Testis (tissue), 2 donors: ENCODE data around the gene PDK1.

ENCODE experiments used
- CTCF ChIP-seq, 3 experiments: fragments of 450-650 bp in 2 of 3; fragments of 200-600 bp in 1 of 3; sonication (generic) in 1 of 3; IDR thresholded peaks; one replicate each; pipeline ENCODE4 v1.5.1; 2016 to 2019; ENCODE audit warnings: antibody characterized with exemption in 3 of 3, mild to moderate bottlenecking in 2 of 3, moderate library complexity in 1 of 3
- POLR2A ChIP-seq: fragments of 450-650 bp; IDR thresholded peaks from one replicate; pipeline ENCODE4 v1.6.1; 2017; ENCODE audit warnings: antibody characterized with exemption, mild to moderate bottlenecking, moderate library complexity

- TF ChIP-seq CTCF (IDR thresholded peaks at IDR 0.05) (no peak), POLR2A (no peak)
Measured at GRCh38 chr2:172545408-172546075, 10.3 kb upstream of the PDK1 start.
